Right forelimb (tissue), 1 donor: Measurements from ENCODE around the gene CDH4.
"Not testable (repeated sequence)": the region's sequence is repeated elsewhere in the genome, so short reads cannot be mapped to it uniquely, and the experiment has no call there.

ENCODE experiments used
- DNase-seq: peaks from one replicate; pipeline ENCODE4 v3.0.0-alpha.2; 2018

The CDH4 gene

GRCh38 chr20:61982191-61982950 lies 730.3 kb downstream of the CDH4 start:
- no peak for DNase-seq

GRCh38 chr20:61982951-61983315 lies 730.9 kb downstream of the CDH4 start:
- DNase-seq: no peak

GRCh38 chr20:61983965-61984364 lies 731.9 kb downstream of the CDH4 start:
- no peak for DNase-seq

- DNase-seq: not testable (repeated sequence)
Measured at GRCh38 chr20:61984431-61984830, 732.4 kb downstream of the CDH4 start.

- DNase-seq: no peak
Measured at GRCh38 chr20:61985096-61985495, 733.0 kb downstream of the CDH4 start.

- DNase-seq: no peak
Measured at GRCh38 chr20:61986762-61987321, 734.8 kb downstream of the CDH4 start.

GRCh38 chr20:61988665-61989064 lies 736.6 kb downstream of the CDH4 start:
- no peak for DNase-seq

GRCh38 chr20:61989741-61990140 lies 737.7 kb downstream of the CDH4 start:
- DNase-seq: no peak
